KG1 (cell line): ENCODE data around the gene VPS13D.

Experiments
- DNase-seq: peaks from one replicate; lab custom pipeline; 2025; lab: John Stamatoyannopoulos, UW

The VPS13D gene

DNA sequence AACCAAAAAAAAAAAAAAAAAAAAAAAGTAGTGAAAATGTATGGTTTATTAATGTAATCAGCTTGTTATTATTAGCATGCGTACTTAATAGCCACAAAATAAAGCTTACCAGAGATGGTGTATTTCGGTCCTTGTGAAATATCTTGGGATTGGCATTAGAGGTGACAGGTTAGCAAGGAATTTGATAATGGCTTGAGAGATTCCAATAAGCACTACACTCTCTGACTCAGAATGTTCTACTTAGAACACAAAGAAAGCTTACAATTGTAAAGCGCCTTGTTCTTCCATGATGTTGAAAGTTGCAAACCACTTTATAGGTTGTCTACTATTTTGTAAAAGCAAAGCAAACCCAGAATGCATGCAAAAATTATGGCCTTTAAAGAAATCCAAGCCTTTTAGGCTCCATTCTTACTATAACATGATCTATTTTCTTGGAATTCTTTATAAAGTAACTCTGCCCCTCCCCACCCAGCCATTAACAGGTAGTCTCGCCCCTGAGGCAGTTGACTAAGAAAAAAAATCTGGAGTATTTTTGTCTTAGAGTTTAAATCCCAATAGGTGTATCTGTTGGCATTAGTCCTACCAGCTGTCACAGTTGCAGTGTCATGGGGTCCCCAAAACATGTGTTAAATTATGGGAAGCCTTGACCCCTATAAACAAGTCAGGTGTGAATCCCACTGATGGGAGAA, 259.0 kb downstream of the VPS13D start:
- no peak for DNase-seq

DNA sequence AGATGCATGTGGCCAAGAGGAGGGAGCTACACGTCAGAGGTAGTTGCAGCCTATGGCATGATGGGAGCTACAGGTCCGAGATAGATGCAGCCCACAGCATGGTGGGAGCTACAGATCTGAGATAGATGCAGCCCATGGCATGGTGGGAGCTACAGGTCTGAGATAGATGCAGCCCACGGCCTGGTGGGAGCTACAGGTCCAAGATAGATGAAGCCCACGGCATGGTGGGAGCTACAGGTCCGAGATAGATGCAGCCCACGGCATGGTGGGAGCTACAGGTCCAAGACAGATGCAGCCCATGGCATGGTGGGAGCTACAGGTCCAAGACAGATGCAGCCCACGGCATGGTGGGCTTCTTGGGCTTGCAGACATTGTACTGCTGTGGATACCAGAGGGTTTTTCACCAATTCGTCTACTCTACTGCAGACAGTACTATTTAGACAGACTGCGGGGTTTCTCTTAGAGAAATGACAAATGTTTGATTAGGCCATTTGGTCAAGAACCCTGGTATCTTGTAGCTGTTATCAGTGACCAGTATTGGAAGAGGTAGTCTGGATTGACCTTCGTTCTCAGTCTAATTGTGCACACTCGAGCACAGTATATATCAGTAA, 260.8 kb downstream of the VPS13D start:
- no peak for DNase-seq

DNA sequence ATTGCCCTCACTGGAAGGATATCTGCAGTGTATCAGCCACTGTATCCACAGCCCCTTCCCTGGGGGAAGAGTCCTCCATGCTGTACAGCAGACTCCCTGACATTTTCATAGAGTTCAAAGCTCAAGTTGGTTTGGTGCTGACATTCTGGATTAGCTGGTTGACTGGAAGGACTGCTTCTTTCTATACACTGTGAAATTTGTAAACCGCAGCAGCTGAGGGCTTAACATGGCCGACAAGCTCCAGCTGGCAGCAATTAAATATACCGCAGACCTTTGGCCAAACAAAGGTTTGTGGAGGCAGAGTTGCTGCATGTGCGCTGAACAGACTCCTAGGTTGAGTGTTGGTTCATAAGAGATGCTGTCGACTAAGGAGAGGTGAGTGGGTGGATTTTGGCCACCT, 261.8 kb downstream of the VPS13D start:
- no peak for DNase-seq

DNA sequence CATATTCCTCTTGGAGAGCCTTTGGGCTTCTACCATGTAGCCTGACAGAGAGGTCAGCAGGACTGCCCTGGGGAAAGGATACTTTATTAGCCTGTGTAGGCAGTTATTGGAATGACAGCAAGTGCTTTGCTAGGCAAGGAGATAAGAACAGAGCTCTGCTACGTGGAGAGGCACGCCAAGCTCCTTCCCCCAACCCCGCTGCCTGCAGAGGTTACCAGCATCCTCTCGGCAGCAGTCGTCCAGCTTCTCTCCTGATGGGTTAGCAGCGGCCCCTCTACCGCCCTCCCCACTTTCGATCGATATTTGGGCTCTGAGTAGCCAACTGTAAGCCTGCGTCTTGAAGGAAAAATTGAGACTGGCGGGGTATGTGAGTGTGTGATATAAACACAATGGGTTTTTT, 265.9 kb downstream of the VPS13D start:
- no peak for DNase-seq

DNA sequence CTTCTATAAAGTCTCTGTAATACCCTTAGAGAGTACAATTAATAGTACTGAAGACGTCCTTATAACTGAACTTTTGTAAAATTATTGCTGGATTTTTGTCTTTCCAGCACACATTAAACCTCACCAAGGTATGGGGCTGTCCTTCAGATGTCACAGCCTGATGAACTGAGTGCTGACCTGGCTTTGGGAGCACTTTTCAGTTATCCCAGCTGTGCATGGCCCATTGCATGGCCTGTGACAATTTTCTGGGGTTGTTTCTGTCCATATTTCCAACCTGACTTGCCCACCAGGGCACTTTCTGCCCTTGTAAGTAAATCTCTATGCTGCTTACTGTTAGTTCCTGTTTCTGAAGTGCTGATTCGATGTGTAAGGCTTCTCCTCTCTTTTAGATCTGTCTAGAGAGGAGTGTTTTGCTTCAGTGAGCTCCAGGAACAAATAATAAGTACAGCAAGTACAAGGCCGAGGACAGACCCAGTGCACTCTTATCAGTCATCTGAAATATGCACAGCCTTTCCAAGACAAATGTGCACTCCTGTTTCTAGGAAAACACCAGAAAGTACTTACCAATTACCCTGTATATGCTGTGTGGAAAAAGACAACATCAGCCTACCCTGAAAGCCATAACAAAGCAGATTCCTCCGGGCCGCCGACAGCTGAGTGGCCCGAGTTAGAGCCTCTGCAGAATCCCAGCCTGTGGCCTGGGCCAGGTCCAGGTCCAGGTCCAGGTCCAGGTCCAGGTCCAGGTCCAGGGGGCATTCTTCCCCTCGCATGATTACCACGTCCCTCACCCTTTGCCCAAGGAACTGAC, 266.5 kb downstream of the VPS13D start:
- DNase-seq = no peak

DNA sequence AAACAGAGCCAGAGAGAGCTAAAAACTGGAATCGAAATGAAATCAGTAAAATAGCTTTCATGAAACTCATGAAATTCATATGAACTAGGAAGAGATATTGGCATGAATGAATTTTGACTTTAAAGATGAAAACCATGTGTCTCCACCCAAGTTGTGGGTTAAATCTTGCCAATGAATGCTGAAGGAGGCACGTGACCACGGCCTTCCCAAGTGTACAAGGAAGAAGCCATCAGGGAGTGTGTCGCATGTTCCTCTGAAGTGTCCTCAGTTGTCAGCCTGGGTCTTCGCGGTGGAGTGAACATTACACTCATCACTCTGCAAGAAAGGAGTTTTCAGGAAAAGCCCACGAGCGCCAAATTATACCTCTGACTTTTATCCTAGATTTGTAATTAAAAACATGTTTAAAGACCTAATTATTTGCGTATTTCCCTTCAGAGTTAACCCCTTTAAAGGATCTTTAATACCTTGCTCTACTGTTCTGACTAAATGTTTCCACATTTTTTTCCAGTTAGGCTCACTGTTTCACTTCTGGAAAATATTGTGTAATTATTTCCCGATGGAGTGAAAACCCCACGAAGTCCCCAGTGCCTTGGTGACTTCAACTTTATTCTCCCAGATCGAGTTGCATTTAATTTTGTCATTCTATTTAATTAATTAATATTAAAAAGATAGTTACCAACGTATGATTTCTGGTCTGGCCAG, 269.9 kb downstream of the VPS13D start:
- no peak for DNase-seq

DNA sequence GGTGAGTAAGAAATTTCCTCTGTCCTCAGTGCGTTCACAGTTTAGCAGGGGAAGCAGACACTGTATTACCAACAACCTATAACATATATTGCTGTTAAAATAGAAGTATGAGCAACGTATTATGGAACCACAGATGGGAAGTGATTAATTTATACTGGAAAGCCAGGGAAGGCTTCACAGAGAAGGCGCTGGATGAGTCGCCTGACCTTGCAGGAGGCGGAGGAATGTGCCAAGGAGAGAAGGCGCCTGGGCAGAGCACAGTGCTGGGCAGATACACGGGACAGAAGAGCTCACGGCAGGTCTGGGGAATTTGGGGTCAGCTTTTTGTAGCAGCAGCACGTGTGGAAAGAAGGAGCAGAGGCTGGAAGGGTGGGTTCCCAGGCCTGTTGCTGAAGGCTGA, 271.8 kb downstream of the VPS13D start:
- no peak for DNase-seq

DNA sequence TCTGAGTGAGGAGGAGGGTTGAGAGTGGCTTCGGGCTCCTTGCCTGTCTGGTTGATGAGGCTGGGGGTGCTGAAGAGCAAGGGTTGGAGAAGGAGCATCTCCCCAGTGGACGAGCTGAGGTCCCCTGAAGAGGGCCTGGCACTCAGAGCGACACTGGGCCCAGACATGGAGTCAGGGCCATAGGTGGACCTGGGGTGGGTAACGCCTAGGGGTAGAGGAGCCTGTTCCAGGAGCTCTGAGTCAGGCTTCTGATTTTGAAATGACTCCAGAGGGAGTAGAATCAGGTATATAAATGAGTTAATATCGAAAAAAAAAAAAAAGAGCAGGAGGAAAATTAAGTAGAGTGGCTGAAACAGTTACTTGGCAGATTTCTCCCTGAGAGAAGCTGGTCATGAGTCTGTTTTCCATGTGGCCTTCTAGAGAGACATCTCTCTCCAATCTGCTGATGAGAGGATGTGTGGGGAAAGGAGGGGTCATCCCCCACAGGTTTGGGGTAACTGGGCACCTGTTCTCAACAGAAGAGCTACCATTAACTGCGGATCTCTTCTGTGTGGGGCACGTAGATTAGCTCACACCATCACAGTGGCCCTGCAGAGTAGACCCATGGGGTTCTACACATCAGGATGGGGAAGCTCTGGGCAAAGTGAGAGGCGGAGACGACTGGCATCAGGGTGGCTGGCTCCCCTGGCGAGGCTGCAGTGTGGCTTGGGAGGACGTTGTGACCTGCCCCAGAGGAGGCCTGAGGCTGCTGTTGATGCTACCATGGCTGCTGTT, 272.7 kb downstream of the VPS13D start:
- no peak for DNase-seq

DNA sequence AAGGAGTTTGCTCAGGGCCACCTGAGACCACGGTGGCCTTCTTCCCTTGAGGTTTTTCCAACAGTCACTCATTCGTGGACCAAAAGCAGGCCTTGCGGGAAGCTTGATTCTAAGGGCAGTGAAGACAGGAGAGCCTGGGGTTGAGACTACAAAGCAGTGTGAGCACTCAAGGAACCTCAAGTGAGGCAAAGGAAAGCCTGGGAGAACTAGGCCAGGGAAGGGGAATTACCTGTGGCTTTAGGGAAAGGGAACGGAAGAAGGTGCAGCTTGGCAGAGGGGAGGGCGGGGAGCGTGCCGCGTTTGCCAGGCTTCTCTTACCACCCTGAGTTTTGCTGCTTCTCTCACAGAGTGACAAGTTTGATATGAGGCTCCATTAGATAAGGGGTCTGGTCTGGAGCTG, 273.9 kb downstream of the VPS13D start:
- DNase-seq = no peak

DNA sequence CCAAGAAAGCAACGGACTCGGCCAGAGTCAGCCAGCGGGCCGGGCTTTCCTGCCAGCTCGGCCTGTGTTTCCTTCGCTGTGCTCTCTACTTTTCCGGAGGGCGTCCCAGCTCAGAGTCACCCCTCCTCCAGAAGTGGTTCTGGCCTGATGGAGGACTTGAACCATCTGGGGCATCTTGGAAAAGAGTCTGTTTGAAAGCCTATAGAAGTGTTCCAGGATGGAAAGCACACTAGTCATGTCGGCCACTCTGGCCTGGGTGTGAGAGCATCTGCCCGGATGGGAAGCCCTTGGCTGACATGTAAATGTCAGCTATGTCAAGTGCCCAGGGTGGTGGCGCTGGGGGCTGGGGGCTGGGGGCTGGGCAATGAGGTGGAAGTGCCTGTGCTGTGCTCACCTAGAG, 274.8 kb downstream of the VPS13D start:
- DNase-seq = no peak

DNA sequence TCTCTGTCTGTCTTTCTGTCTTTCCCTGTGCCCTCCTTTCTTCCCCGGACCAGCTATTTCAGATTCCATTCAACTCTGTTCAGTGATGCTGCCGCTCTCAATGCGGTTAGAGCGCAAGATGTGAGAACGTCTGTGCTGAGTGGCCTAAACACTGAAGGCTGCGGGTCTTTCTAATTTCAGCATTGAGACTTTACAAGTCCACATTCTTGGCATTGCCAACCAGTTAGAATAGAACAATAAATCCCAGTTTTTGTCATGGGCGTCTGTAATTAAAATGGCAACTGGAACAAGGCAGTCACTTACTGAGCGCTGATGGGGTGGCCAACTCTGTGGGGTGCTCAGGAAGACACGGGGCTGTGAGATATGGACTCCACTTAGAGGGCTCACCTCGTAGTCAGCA, 275.4 kb downstream of the VPS13D start:
- no peak for DNase-seq

DNA sequence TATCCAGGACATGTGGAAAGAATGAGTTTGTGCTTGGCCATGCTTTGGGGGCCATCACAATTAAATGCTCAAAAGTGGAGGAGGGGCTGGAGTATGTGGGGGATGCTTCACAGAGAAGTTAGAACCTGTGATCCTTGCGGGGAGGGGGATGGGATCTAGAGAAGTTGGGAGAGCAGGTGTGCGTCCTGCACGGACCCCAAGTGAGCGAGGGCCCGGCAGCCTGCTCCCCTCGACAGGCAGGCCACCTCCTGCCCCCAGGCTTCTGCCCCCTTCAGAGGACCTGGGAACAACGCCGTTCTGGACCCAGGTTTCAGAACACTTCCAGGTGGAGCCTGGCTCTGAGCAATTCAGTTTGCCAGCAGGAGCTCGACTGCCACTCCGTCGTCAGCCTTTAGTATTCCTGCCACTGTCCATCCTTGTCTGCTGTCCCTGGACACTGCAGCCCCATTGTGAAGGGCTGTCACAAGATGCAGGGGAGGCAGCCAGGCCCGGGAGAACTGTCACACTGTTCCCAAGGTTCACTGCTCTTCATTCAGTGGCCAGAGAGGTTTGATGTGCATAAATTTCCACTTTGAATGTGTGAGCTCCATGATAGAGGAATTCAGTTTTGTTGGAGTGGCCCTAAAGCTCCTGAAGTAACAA, 275.9 kb downstream of the VPS13D start:
- no peak for DNase-seq

DNA sequence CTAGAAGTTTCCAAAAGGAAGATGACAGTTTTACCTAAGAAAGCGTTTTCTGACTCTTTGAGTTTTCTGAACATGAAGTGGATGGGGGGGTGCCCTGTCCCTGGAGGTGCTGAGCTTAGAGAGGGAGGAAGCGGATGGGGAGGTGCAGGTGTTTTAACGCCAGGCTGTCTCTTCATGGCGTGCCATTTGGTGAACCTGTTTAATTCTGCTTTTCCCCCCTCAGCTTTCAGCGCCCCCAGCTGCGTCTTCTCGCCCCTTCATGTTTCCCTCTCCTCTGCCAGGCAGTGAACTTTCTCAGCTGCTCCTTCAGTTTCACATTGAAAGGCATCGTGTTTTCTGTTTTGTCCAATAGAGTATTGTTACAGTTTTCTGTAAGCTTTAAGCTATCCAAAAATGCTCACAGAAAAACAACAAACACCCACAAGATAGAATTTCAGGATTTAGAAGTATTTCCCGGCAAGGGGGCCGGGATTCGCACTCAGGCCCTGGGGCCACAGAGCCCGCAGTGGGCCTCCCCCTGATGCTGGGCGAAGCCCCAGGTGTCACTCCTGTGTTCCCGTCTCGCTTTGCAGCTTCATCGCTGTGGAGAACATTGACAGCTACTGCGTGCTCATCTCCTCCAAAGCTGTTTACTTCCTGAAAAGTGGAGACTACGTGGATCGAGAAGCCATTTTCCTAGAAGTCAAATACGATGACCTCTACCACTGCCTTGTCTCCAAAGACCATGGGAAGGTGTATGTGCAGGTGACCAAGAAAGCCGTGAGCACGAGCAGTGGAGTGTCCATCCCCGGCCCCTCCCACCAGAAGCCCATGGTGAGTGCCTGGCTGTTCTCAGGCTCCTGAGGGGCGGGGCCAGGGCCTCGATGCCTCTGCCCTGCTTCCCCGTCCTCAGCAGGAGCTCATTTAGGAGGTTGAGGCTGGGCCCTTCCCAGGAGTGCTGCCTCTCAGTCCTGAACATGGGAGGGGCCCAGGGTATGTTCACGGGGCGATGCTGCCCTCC, 276.8 kb downstream of the VPS13D start:
- no peak for DNase-seq

DNA sequence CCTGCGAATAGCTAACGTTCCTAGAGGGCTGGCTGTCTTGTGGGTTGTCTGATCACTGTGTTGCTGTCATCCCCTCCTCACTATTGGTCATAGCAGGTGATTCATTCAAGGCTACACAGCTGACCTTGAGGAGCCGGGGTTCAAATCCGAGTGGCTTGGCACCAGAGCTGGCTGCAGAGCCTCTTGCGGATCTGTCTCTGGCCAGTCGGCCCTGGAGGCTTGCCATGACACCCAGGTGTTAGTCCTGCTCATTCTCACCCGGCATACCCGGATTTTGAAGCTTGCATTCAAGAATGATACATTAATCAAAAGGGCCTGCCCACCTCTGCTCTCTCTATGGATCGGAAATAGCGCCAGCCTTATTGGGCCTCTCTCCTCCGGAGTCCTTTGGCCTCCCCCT, 277.8 kb downstream of the VPS13D start:
- DNase-seq = no peak

DNA sequence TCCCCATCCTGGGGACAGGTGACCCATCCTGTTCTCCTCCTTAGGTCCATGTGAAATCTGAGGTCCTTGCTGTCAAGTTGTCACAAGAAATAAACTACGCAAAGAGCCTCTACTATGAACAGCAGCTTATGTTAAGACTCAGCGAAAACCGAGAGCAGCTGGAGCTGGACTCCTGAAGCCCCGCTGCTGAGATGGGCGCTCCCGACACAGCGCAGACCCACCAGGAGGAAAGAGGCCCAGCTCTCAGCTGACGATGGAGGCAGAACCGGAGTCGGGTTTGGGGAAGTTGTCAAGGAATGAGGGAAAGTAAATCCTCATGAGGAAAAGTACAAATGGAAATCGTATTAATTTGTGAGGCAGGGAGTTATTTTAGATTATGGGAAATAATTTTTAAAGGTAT, 279.0 kb downstream of the VPS13D start:
- no peak for DNase-seq

DNA sequence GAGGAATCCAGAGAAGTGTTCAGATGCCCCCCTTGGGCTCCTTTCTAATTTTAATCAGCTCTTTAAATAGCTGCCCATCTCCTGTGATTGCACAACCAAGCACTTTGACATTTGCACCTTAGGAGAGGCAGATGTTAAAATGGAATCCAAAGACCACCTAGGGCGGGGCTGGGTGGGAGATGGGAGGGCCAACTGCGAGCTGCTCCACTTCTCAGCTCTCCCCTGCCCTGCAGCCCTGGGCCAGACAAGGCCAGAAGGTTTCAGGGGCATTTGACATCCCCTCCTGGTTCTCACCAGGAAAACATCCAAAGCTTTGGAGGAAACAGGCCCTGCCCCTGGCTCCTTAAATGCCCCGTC, 281.3 kb downstream of the VPS13D start:
- no peak for DNase-seq

DNA sequence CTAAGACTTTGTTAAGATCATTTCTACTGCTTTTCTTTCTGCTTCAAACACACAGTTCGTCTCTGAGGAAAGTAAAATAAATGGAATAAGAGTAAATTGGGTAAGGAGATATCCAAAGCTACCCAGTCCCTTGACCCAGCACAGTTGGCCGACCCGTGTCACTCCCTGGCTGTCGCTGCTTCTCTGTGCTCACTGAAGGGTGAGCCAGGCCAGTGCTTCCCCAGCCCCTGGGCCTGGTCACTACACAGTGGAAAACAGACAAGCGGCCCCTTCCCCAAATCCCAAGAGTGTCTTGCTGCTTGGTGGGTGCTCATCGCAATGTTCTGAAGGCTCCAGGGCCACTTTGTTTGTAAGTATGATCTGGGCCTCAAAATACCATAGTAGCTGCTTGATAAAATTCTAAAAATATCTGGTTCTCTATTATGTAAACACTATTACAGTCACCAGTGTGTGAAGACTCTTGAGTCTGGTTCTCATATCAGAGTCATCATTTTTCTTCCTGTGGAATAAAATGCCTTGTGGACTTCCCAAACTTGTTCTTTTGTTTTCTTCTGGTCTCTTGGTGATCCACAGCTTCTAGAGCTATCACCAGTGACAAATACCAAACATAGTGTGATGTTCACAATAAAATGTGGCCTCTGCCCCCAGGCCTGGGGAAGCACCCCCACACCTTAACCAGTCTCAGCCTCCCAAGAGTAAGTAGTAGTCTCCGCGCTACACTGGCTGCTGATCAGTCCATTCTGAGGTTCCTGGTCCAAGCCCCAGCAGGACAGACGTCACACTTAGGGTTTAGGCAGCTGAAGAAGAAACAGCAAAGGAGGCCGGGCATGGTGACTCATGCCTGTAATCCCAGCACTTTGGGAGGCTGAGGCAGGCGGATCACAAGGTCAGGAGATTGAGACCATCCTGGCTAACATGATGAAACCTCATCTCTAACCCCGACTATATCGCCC, 282.0 kb downstream of the VPS13D start:
- no peak for DNase-seq

DNA sequence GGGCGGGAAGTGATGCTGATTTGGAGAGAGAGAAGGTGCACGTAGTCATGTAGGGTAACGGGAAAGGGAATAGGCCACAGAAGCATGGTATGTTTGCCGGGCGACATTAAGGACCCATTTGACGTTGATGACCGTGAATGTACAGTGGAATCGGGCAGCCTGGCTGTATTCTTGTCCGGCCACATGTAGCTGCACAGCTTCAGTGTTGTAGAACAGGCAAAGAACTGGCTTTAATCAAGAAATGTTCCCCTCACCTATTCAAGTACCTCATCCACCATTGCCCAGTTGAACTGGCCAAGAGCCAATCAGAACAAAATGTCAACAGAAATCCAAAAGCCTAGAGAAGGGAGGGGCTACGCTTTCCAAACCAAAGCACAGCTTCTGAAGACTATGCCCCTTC, 283.4 kb downstream of the VPS13D start:
- DNase-seq = no peak

DNA sequence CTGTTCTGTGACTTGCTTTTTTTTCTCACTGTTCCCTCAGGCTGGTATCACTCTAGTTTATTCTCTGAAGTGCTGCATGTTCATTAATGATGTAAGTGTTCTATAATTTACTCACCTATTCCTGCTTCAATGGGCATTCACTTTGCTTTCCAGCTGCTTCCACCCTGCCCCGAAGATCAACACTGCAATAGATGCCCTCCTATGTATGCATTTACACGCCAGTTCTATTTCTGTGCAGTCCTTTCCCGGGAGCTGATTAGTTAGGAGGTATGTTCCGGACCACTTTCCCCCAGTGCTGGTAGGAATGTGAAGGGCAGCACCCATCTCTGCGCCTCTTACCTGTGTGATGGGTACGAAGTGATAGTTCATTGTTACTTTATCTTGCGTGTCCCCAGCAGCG, 284.8 kb downstream of the VPS13D start:
- no peak for DNase-seq
